ENCODE results near the gene ZBTB16.

The ZBTB16 gene

GRCh38 chr11:114276077-114276476, 216.6 kb downstream of the ZBTB16 start:
- no peak for DNase-seq (ENCODE audit: extremely low read depth, insufficient read length)
- H3K4me3 ChIP-seq (replicated peaks; ENCODE audit: low read depth, low read length): no peak overlapping the region
- no peaks in the 10 kb centered on the region for H3K36me3 ChIP-seq (ENCODE audit: control insufficient read depth, insufficient read depth, low read length)
- TF ChIP-seq, protein P1, sequence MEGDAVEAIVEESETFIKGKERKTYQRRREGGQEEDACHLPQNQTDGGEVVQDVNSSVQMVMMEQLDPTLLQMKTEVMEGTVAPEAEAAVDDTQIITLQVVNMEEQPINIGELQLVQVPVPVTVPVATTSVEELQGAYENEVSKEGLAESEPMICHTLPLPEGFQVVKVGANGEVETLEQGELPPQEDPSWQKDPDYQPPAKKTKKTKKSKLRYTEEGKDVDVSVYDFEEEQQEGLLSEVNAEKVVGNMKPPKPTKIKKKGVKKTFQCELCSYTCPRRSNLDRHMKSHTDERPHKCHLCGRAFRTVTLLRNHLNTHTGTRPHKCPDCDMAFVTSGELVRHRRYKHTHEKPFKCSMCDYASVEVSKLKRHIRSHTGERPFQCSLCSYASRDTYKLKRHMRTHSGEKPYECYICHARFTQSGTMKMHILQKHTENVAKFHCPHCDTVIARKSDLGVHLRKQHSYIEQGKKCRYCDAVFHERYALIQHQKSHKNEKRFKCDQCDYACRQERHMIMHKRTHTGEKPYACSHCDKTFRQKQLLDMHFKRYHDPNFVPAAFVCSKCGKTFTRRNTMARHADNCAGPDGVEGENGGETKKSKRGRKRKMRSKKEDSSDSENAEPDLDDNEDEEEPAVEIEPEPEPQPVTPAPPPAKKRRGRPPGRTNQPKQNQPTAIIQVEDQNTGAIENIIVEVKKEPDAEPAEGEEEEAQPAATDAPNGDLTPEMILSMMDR (IDR thresholded peaks at IDR 0.05; ENCODE audit: insufficient read depth, low read length, poor library complexity, severe bottlenecking): no peak
- H3K27me3 ChIP-seq (replicated peaks; ENCODE audit: control insufficient read depth, insufficient read depth, low read length): no peaks in the 10 kb centered on the region; the same call in 1 of the 2 replicates

- Histone ChIP-seq H3K36me3 (ENCODE audit: control insufficient read depth, insufficient read depth, low read length) (no peaks in the 10 kb centered on the region), H3K4me3 (replicated peaks; ENCODE audit: low read depth, low read length) (no peak overlapping the region), H3K27me3 (replicated peaks; ENCODE audit: control insufficient read depth, insufficient read depth, low read length) (no peaks in the 10 kb centered on the region; the same call in 1 of the 2 replicates)
- no peak for DNase-seq (ENCODE audit: extremely low read depth, insufficient read length)
- TF ChIP-seq, protein P1 (IDR thresholded peaks at IDR 0.05; ENCODE audit: insufficient read depth, low read length, poor library complexity, severe bottlenecking): no peak
These were observed 218.3 kb downstream of the ZBTB16 start for GRCh38 chr11:114277637-114278341.

GRCh38 chr11:114278342-114279065, 219.0 kb downstream of the ZBTB16 start:
- Histone ChIP-seq H3K27me3 (replicated peaks; ENCODE audit: control insufficient read depth, insufficient read depth, low read length) (no peaks in the 10 kb centered on the region; the same call in 1 of the 2 replicates), H3K36me3 (ENCODE audit: control insufficient read depth, insufficient read depth, low read length) (no peaks in the 10 kb centered on the region), H3K4me3 (replicated peaks; ENCODE audit: low read depth, low read length) (no peak overlapping the region)
- TF ChIP-seq, protein P1 (IDR thresholded peaks at IDR 0.05; ENCODE audit: insufficient read depth, low read length, poor library complexity, severe bottlenecking): no peak
- no peak for DNase-seq (ENCODE audit: extremely low read depth, insufficient read length)

DNA sequence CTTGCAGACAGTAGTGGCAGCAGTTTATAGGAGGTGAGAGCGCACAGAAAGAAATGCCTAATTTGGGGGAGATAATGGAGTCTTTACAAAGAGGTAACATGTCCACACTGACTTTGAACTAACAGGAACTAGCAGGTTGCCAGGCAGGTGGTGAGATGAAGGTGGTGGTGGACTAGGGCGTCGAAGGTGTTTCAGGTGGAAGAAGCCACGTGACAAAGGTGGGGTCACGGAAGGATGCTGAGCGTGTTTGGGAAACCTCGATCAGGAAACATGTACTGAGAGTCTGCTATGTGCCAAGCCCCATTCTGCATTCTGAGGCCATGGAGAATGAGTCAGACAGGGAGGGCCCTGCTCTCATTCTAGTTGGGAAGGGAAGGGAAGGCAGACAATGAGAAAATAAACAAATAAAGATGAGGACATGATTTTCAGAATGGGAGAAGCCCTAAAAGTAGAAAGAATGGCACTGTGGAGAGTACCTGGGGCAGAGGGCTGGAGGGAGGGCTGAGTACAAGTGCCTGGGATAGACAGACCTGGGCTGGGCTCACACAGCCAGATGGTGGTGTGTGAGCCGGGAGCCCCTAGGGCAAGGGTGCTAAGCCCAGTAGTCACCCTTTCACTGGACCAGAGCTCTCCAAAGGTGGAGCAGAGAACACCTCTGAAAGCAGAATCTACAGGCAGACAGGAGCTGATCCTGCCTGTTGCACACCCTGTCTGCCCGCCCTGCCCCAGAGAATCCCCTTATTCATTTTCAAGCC, 220.5 kb downstream of the ZBTB16 start:
- no peak for DNase-seq (ENCODE audit: extremely low read depth, insufficient read length)
- H3K4me3 ChIP-seq (replicated peaks; ENCODE audit: low read depth, low read length): no peak overlapping the region

GRCh38 chr11:114280696-114281095, 221.2 kb downstream of the ZBTB16 start:
- TF ChIP-seq, protein P1 (IDR thresholded peaks at IDR 0.05; ENCODE audit: insufficient read depth, low read length, poor library complexity, severe bottlenecking): peak; percentile 41
- no peak for DNase-seq (ENCODE audit: extremely low read depth, insufficient read length)
- no peaks in the 10 kb centered on the region; the same call in none of the 2 replicates for H3K27me3 ChIP-seq (replicated peaks; ENCODE audit: control insufficient read depth, insufficient read depth, low read length)
- H3K36me3 ChIP-seq (ENCODE audit: control insufficient read depth, insufficient read depth, low read length): no peaks in the 10 kb centered on the region
- no peak overlapping the region for H3K4me3 ChIP-seq (replicated peaks; ENCODE audit: low read depth, low read length)

More for the DNA sequence above, 220.5 kb downstream of the ZBTB16 start:
- Histone ChIP-seq H3K27me3 (replicated peaks; ENCODE audit: control insufficient read depth, insufficient read depth, low read length) (no peaks in the 10 kb centered on the region; the same call in none of the 2 replicates), H3K36me3 (ENCODE audit: control insufficient read depth, insufficient read depth, low read length) (no peaks in the 10 kb centered on the region)
- TF ChIP-seq, protein P1 (IDR thresholded peaks at IDR 0.05; ENCODE audit: insufficient read depth, low read length, poor library complexity, severe bottlenecking): no peak
